Karpas-422 (cell line): ENCODE data around the gene RBMS1. TPM values are rescaled to one million over a fixed set of nuclear protein-coding genes. Genes with fewer than 3 reads are reported as not detected.

ENCODE experiments used
- DNase-seq: peaks from one replicate; pipeline ENCODE4 v3.0.0-alpha.2; 2015
- H2AFZ ChIP-seq: fragments of 200-600 bp; sonication (generic); 2 replicates; pipeline ENCODE4 v1.6.1; 2014; ENCODE audit warnings: antibody characterized with exemption, low read length, mixed read lengths
- H3K27ac ChIP-seq: fragments of 200-600 bp; sonication (generic); 2 replicates; pipeline ENCODE4 v1.5.1; 2014; ENCODE audit warnings: mild to moderate bottlenecking, low read length, moderate library complexity
- H3K27me3 ChIP-seq: fragments of 200-600 bp; sonication (generic); 2 replicates; pipeline ENCODE4 v1.6.1; 2014; ENCODE audit warnings: low read length, mixed read lengths
- H3K36me3 ChIP-seq: fragments of 200-600 bp; sonication (generic); 2 replicates; pipeline ENCODE4 v1.6.1; 2014; ENCODE audit warnings: low read length, mixed read lengths; ENCODE audit not compliant: insufficient read depth
- H3K4me1 ChIP-seq: fragments of 200-600 bp; sonication (generic); 2 replicates; pipeline ENCODE4 v1.6.1; 2014; ENCODE audit warnings: mild to moderate bottlenecking, low read length, mixed read lengths
- H3K4me2 ChIP-seq: fragments of 200-600 bp; sonication (generic); 2 replicates; pipeline ENCODE4 v1.6.1; 2014; ENCODE audit warnings: low read length, low read depth, mild to moderate bottlenecking; ENCODE audit not compliant: poor library complexity, severe bottlenecking
- H3K4me3 ChIP-seq: fragments of 200-600 bp; sonication (generic); 2 replicates; pipeline ENCODE4 v1.5.1; 2014; ENCODE audit warnings: mild to moderate bottlenecking, antibody characterized with exemption, low read length, mixed read lengths
- H3K79me2 ChIP-seq: fragments of 200-600 bp; sonication (generic); 2 replicates; pipeline ENCODE4 v1.6.1; 2014; ENCODE audit warnings: mild to moderate bottlenecking, low read length, mixed read lengths
- H3K9ac ChIP-seq: fragments of 200-600 bp; sonication (generic); 2 replicates; pipeline ENCODE4 v1.6.0; 2014; ENCODE audit warnings: low read length
- H3K9me2 ChIP-seq: fragments of 200-600 bp; sonication (generic), shearing (Covaris generic); replicated peaks from 2 replicates; pipeline ENCODE4 v1.6.0; 2014; ENCODE audit warnings: mild to moderate bottlenecking, low read length, moderate library complexity; ENCODE audit not compliant: insufficient read depth
- H3K9me3 ChIP-seq: fragments of 300-700, 200-600 bp; sonication (generic); 2 replicates; pipeline ENCODE4 v1.6.1; 2014; ENCODE audit warnings: low read length, mixed read lengths
- H4K20me1 ChIP-seq: fragments of 200-600 bp; sonication (generic); 2 replicates; pipeline ENCODE4 v1.6.1; 2014; ENCODE audit warnings: mild to moderate bottlenecking, antibody characterized with exemption, low read length, low read depth; ENCODE audit not compliant: insufficient read depth
- total RNA-seq: library from RNA; depleted of rRNA; stranded (reverse); fragments of >200 nt; shearing (Covaris generic); gene quantifications from 2 replicates; pipeline ENCODE4 v1.2.3, GENCODE V29; 2014; ENCODE audit warnings: low replicate concordance

The RBMS1 gene
- total RNA-seq, 1 experiment from 2014 or later = not detected

GRCh38 chr2:160471950-160472349 lies 21.7 kb downstream of the RBMS1 start:
- no peak overlapping the region for H3K4me2 ChIP-seq
- no peak overlapping the region for H2AFZ ChIP-seq
- H3K27ac ChIP-seq = no peak overlapping the region
- H4K20me1 ChIP-seq = no peaks in the 10 kb centered on the region
- no peaks in the 10 kb centered on the region for H3K27me3 ChIP-seq
- no peak overlapping the region for H3K4me3 ChIP-seq
- no peaks in the 10 kb centered on the region for H3K9me3 ChIP-seq
- no peaks in the 10 kb centered on the region for H3K9me2 ChIP-seq
- no peaks in the 10 kb centered on the region for H3K79me2 ChIP-seq
- H3K36me3 ChIP-seq = no peaks in the 10 kb centered on the region
- no peak for DNase-seq
- no peaks in the 10 kb centered on the region for H3K4me1 ChIP-seq
- H3K9ac ChIP-seq = no peak overlapping the region

GRCh38 chr2:160469621-160470204 lies 23.9 kb downstream of the RBMS1 start:
- Histone ChIP-seq H3K4me3 (no peak overlapping the region), H3K27ac (no peak overlapping the region), H3K79me2 (no peaks in the 10 kb centered on the region), H3K27me3 (no peaks in the 10 kb centered on the region), H3K4me1 (no peaks in the 10 kb centered on the region), H3K36me3 (no peaks in the 10 kb centered on the region), H3K9ac (no peak overlapping the region), H3K9me3 (no peaks in the 10 kb centered on the region), H3K4me2 (no peak overlapping the region), H4K20me1 (no peaks in the 10 kb centered on the region), H2AFZ (no peak overlapping the region), H3K9me2 (no peaks in the 10 kb centered on the region)
- no peak for DNase-seq

GRCh38 chr2:160469164-160469563 lies 24.4 kb downstream of the RBMS1 start:
- H3K36me3 ChIP-seq = no peaks in the 10 kb centered on the region
- H3K4me2 ChIP-seq = no peak overlapping the region
- no peaks in the 10 kb centered on the region for H3K4me1 ChIP-seq
- no peaks in the 10 kb centered on the region for H3K27me3 ChIP-seq
- no peak overlapping the region for H2AFZ ChIP-seq
- H3K27ac ChIP-seq = no peak overlapping the region
- no peak overlapping the region for H3K4me3 ChIP-seq
- H3K79me2 ChIP-seq = no peaks in the 10 kb centered on the region
- H4K20me1 ChIP-seq = no peaks in the 10 kb centered on the region
- no peaks in the 10 kb centered on the region for H3K9me3 ChIP-seq
- no peak overlapping the region for H3K9ac ChIP-seq
- H3K9me2 ChIP-seq = no peaks in the 10 kb centered on the region
- no peak for DNase-seq

- no peaks in the 10 kb centered on the region for H3K4me1 ChIP-seq
- no peaks in the 10 kb centered on the region for H3K79me2 ChIP-seq
- no peak overlapping the region for H3K4me3 ChIP-seq
- H3K9me2 ChIP-seq = no peaks in the 10 kb centered on the region
- H3K36me3 ChIP-seq = no peaks in the 10 kb centered on the region
- H2AFZ ChIP-seq = no peak overlapping the region
- H3K4me2 ChIP-seq = no peak overlapping the region
- no peak overlapping the region for H3K9ac ChIP-seq
- DNase-seq = no peak
- H3K27me3 ChIP-seq = no peaks in the 10 kb centered on the region
- no peaks in the 10 kb centered on the region for H4K20me1 ChIP-seq
- no peak overlapping the region for H3K27ac ChIP-seq
- no peaks in the 10 kb centered on the region for H3K9me3 ChIP-seq
Observed at GRCh38 chr2:160467086-160467485, 26.5 kb downstream of the RBMS1 start.

- no peaks in the 10 kb centered on the region for H3K79me2 ChIP-seq
- DNase-seq = no peak
- no peaks in the 10 kb centered on the region for H3K9me2 ChIP-seq
- no peak overlapping the region for H3K27ac ChIP-seq
- H3K9me3 ChIP-seq = no peaks in the 10 kb centered on the region
- no peaks in the 10 kb centered on the region for H3K4me1 ChIP-seq
- no peaks in the 10 kb centered on the region for H3K27me3 ChIP-seq
- no peak overlapping the region for H3K4me2 ChIP-seq
- no peaks in the 10 kb centered on the region for H4K20me1 ChIP-seq
- H3K4me3 ChIP-seq = no peak overlapping the region
- no peaks in the 10 kb centered on the region for H3K36me3 ChIP-seq
- H3K9ac ChIP-seq = no peak overlapping the region
- H2AFZ ChIP-seq = no peak overlapping the region
Observed at GRCh38 chr2:160465406-160465805, 28.2 kb downstream of the RBMS1 start.

- H3K9me2 ChIP-seq = no peaks in the 10 kb centered on the region
- H3K9me3 ChIP-seq = no peaks in the 10 kb centered on the region
- DNase-seq = no peak
- H2AFZ ChIP-seq = no peak overlapping the region
- H3K27ac ChIP-seq = no peak overlapping the region
- no peaks in the 10 kb centered on the region for H4K20me1 ChIP-seq
- no peak overlapping the region for H3K4me2 ChIP-seq
- no peak overlapping the region for H3K9ac ChIP-seq
- H3K4me3 ChIP-seq = no peak overlapping the region
- H3K36me3 ChIP-seq = no peaks in the 10 kb centered on the region
- no peaks in the 10 kb centered on the region for H3K4me1 ChIP-seq
- H3K27me3 ChIP-seq = no peaks in the 10 kb centered on the region
- H3K79me2 ChIP-seq = no peaks in the 10 kb centered on the region
Observed at GRCh38 chr2:160465002-160465401, 28.6 kb downstream of the RBMS1 start.

DNA sequence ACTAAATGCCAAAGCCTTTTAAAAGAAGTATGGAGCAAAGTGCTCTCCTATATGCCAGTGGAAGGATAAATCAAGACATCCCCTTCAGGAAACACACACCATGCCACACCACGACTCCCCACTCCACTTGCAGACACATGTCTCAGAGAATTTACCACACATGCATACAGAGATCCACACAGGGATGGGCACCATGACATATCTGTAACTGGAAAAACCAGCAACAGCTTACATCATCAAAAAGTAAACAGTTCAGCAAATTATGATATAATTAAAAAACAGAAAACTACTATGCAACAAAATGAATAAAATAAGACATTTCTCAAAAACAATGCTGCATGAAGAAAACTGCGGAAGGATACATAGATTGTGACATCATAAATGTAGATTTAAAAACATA lies 29.6 kb downstream of the RBMS1 start:
- H3K27ac ChIP-seq = no peak overlapping the region
- H3K9me3 ChIP-seq = no peaks in the 10 kb centered on the region
- DNase-seq = no peak
- H3K9me2 ChIP-seq = no peaks in the 10 kb centered on the region
- H4K20me1 ChIP-seq = no peaks in the 10 kb centered on the region
- H3K36me3 ChIP-seq = no peaks in the 10 kb centered on the region
- no peaks in the 10 kb centered on the region for H3K79me2 ChIP-seq
- no peak overlapping the region for H3K4me2 ChIP-seq
- no peak overlapping the region for H3K9ac ChIP-seq
- H3K4me3 ChIP-seq = no peak overlapping the region
- no peaks in the 10 kb centered on the region for H3K4me1 ChIP-seq
- H3K27me3 ChIP-seq = no peaks in the 10 kb centered on the region
- no peak overlapping the region for H2AFZ ChIP-seq

DNA sequence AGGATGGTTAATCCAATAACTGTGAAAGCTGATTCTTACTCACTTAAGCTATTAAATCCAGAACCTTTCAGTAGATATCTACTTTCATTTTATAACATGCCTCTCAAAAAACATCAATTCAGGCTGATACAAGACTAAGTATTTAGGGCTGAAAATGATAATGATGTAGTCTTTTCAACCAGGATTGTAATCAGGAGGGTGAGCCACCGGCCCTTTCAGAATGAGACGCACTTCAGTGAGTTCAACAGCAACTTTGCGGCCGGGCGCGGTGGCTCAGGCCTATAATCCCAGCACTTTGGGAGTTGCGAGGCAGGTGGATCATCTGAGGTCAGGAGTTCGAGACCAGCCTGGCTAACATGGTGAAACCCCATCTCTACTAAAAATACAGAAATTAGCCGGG lies 30.4 kb downstream of the RBMS1 start:
- no peak overlapping the region for H3K27ac ChIP-seq
- no peak overlapping the region for H3K4me2 ChIP-seq
- no peak overlapping the region for H2AFZ ChIP-seq
- H3K27me3 ChIP-seq = no peaks in the 10 kb centered on the region
- no peak for DNase-seq
- H3K9me3 ChIP-seq = no peaks in the 10 kb centered on the region
- no peak overlapping the region for H3K4me3 ChIP-seq
- no peaks in the 10 kb centered on the region for H4K20me1 ChIP-seq
- H3K9me2 ChIP-seq = no peaks in the 10 kb centered on the region
- H3K79me2 ChIP-seq = no peaks in the 10 kb centered on the region
- no peak overlapping the region for H3K9ac ChIP-seq
- no peaks in the 10 kb centered on the region for H3K4me1 ChIP-seq
- no peaks in the 10 kb centered on the region for H3K36me3 ChIP-seq

DNA sequence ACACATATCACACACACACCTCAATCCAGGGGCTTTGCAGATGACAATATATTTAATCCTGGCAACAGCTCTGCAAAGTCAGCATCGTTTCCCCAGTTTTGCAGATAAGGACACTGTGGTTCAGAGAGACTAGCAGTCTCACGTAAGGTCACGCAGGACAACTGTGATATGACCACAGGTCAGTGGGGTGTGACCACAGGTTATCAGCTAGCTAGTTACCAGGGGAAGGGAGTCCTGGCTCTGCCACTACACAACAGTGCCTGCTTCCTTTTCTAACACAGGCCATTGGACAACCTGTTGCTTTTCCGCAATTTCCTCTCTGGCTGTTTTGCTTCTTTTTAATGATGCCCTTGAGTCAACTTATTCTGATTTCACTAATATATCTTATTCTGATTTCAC lies 33.3 kb downstream of the RBMS1 start:
- no peaks in the 10 kb centered on the region for H4K20me1 ChIP-seq
- no peak overlapping the region for H3K9ac ChIP-seq
- no peaks in the 10 kb centered on the region for H3K9me3 ChIP-seq
- no peak overlapping the region for H3K4me2 ChIP-seq
- no peak for DNase-seq
- no peak overlapping the region for H3K27ac ChIP-seq
- no peaks in the 10 kb centered on the region for H3K4me1 ChIP-seq
- no peak overlapping the region for H3K4me3 ChIP-seq
- H3K79me2 ChIP-seq = no peaks in the 10 kb centered on the region
- H3K36me3 ChIP-seq = no peaks in the 10 kb centered on the region
- H2AFZ ChIP-seq = no peak overlapping the region
- H3K9me2 ChIP-seq = no peaks in the 10 kb centered on the region
- no peaks in the 10 kb centered on the region for H3K27me3 ChIP-seq
